ENCODE measurements around the gene ERCC1. TPM values are rescaled to one million over a fixed set of nuclear protein-coding genes. Genes with fewer than 3 reads are reported as not detected.

The ERCC1 gene
- total RNA-seq, 1 donor = 96.3 TPM

- H3K79me2 ChIP-seq (ENCODE audit: insufficient read depth, low read length) = peaks cover 3% of the 10 kb centered on the region
- no peak overlapping the region for H3K27ac ChIP-seq (ENCODE audit: low read depth, low read length)
- no peak overlapping the region for H3K4me2 ChIP-seq (ENCODE audit: insufficient read depth, low read length)
- peak; percentile 49 for DNase-seq (ENCODE audit: insufficient read length, low spot score, missing footprints)
- H3K4me1 ChIP-seq (ENCODE audit: insufficient read depth, low read length) = no peaks in the 10 kb centered on the region
- TF ChIP-seq CTCF (IDR thresholded peaks at IDR 0.05; ENCODE audit: extremely low read depth, low read depth, low read length) = no peak
- H3K27me3 ChIP-seq (ENCODE audit: insufficient read depth, low read length) = no peaks in the 10 kb centered on the region
- no peak overlapping the region for H2AFZ ChIP-seq (ENCODE audit: low read length)
- peaks cover 28% of the 10 kb centered on the region for H4K20me1 ChIP-seq (ENCODE audit: insufficient read depth, low read length)
- no peaks in the 10 kb centered on the region for H3K9me3 ChIP-seq (ENCODE audit: low read depth, low read length)
- peaks cover 81% of the 10 kb centered on the region for H3K36me3 ChIP-seq (ENCODE audit: insufficient read depth, low read length)
- H3K4me3 ChIP-seq (ENCODE audit: insufficient read depth, low read length) = no peak overlapping the region
Measured at GRCh38 chr19:45357445-45357783, 66.3 kb downstream of the ERCC1 start.

Small RNAs within 50 kb of the gene (small RNA-seq; reads per million reads assigned to genes)
- not detected for gene MIR6088

Other genes with a start within 250 kb of the ERCC1 start
- gene TRAPPC6A, start 245.7 kb downstream of the ERCC1 start, total RNA-seq = 13.8 and 17.4 TPM in 2 replicates
- 7.2 and 10.0 TPM in 2 replicates for gene BLOC1S3, start 245.1 kb downstream of the ERCC1 start, total RNA-seq
- gene EXOC3L2, start 178.5 kb downstream of the ERCC1 start, total RNA-seq = not detected in 2 replicates
- 16.2 and 18.1 TPM in 2 replicates for gene MARK4, start 172.6 kb downstream of the ERCC1 start, total RNA-seq
- under 0.01 and 0.36 TPM in 2 replicates for gene CKM, start 101.0 kb downstream of the ERCC1 start, total RNA-seq
- 0.29 and 0.72 TPM in 2 replicates for gene KLC3, start 83.2 kb downstream of the ERCC1 start, total RNA-seq
- gene ERCC2, start 53.3 kb downstream of the ERCC1 start, total RNA-seq = 47.4 and 52.5 TPM in 2 replicates
- gene PPP1R13L, start 18.8 kb downstream of the ERCC1 start, total RNA-seq = 6.9 and 8.5 TPM in 2 replicates
- gene POLR1G, start 17.3 kb downstream of the ERCC1 start, total RNA-seq = 10.5 and 10.6 TPM in 2 replicates
- gene FOSB, start 44.1 kb upstream of the ERCC1 start, total RNA-seq = 3.3 and 3.8 TPM in 2 replicates
- gene RTN2, start 73.1 kb upstream of the ERCC1 start, total RNA-seq = 6.2 TPM in 2 replicates
- gene PPM1N, start 74.5 kb upstream of the ERCC1 start, total RNA-seq = 0.29 and 0.36 TPM in 2 replicates
- gene VASP, start 83.6 kb upstream of the ERCC1 start, total RNA-seq = 50.1 and 71.3 TPM in 2 replicates
- gene OPA3, start 160.9 kb upstream of the ERCC1 start, total RNA-seq = 7.1 and 7.6 TPM in 2 replicates
- gene GPR4, start 178.3 kb upstream of the ERCC1 start, total RNA-seq = not detected in 2 replicates
- gene EML2, start 215.5 kb upstream of the ERCC1 start, total RNA-seq = 10.1 and 11.8 TPM in 2 replicates
- under 0.01 and 0.88 TPM in 2 replicates for gene GIPR, start 244.3 kb upstream of the ERCC1 start, total RNA-seq